Activated CD8-positive, alpha-beta T cell treated with anti-CD3 and anti-CD28 coated beads for 36 hours (primary cell): Measurements from ENCODE around the gene KCNK2. TPM values are rescaled to one million over a fixed set of nuclear protein-coding genes. Genes with fewer than 3 reads are reported as not detected.

Source experiments
- ATAC-seq: fragments of 200-7000 bp; cut with Tn5 transposase; one replicate; pipeline ENCODE4 v1.10.0; 2021; ENCODE audit warnings: mild to moderate bottlenecking, moderate library complexity
- CTCF ChIA-PET: fragments of 350-600 bp; sonication (Branson Sonifier 250); formaldehyde crosslinking; loops from one replicate; lab custom pipeline; 2021; ENCODE audit warnings: antibody characterized with exemption; lab: Charles Lee
- POLR2A ChIA-PET: fragments of 350-600 bp; sonication (Branson Sonifier 250); formaldehyde crosslinking; loops from one replicate; lab custom pipeline; 2021; ENCODE audit warnings: antibody characterized with exemption; lab: Charles Lee
- DNase-seq: peaks from one replicate; pipeline ENCODE4 v3.0.0-alpha.2; 2020
- H3K27ac Mint-ChIP-seq: one replicate; pipeline ENCODE4 v1.8.0; 2021; ENCODE audit warnings: mild to moderate bottlenecking, mixed read lengths
- H3K27me3 Mint-ChIP-seq: one replicate; pipeline ENCODE4 v1.8.0; 2021; ENCODE audit warnings: mixed read lengths
- H3K36me3 Mint-ChIP-seq: one replicate; pipeline ENCODE4 v1.8.0; 2021; ENCODE audit warnings: low read depth, mixed read lengths
- H3K4me1 Mint-ChIP-seq: one replicate; pipeline ENCODE4 v1.8.0; 2021; ENCODE audit warnings: low read depth, mixed read lengths
- H3K4me3 Mint-ChIP-seq: one replicate; pipeline ENCODE4 v1.8.0; 2021; ENCODE audit warnings: mild to moderate bottlenecking, moderate library complexity, mixed read lengths
- H3K9me3 Mint-ChIP-seq: one replicate; pipeline ENCODE4 v1.8.0; 2021; ENCODE audit warnings: mixed read lengths
- CTCF ChIP-seq: fragments of 200-600 bp; IDR thresholded peaks from one replicate; pipeline ENCODE4 v1.8.0; 2022; ENCODE audit warnings: antibody characterized with exemption, mild to moderate bottlenecking
- intact Hi-C: fragments of 100-400 bp; cut with micrococcal nuclease; formaldehyde crosslinking; loops from one replicate; pipeline ENCODE4 v1.10.0; 2022
- total RNA-seq, 2 experiments: library from RNA; stranded (reverse); gene quantifications; one replicate each; pipeline ENCODE4 v1.2.3, GENCODE V29; 2021

The KCNK2 gene
- total RNA-seq, 2 experiments from 2014 or later = not detected

- no peaks in the 10 kb centered on the region for H3K36me3 Mint-ChIP-seq
- intact Hi-C loops = no loop called here
- H3K9me3 Mint-ChIP-seq = no peaks in the 10 kb centered on the region
- no peak for TF ChIP-seq CTCF
- ATAC-seq (no peak), DNase-seq (no peak)
- no peak overlapping the region for H3K27ac Mint-ChIP-seq
- CTCF ChIA-PET = no interaction called here
- no peak overlapping the region for H3K4me3 Mint-ChIP-seq
- POLR2A ChIA-PET = interaction anchor here (0.6 kb wide), 1 partner anchor 961 kb away, joined by 3 read pairs; no protein-coding TSS in a partner anchor
- no peaks in the 10 kb centered on the region for H3K27me3 Mint-ChIP-seq
- no peaks in the 10 kb centered on the region for H3K4me1 Mint-ChIP-seq
Observed at GRCh38 chr1:215226757-215227156, 144.2 kb downstream of the KCNK2 start.

GRCh38 chr1:215228193-215228592 lies 145.7 kb downstream of the KCNK2 start:
- Mint-ChIP-seq H3K36me3 (no peaks in the 10 kb centered on the region), H3K9me3 (no peaks in the 10 kb centered on the region), H3K27ac (no peak overlapping the region), H3K27me3 (no peaks in the 10 kb centered on the region), H3K4me3 (no peak overlapping the region), H3K4me1 (no peaks in the 10 kb centered on the region)
- POLR2A ChIA-PET = no interaction called here
- DNase-seq (no peak), ATAC-seq (no peak)
- intact Hi-C loops = no loop called here
- CTCF ChIA-PET = no interaction called here
- TF ChIP-seq CTCF = no peak

GRCh38 chr1:215241451-215241850 lies 158.9 kb downstream of the KCNK2 start:
- Mint-ChIP-seq H3K36me3 (no peaks in the 10 kb centered on the region), H3K9me3 (no peaks in the 10 kb centered on the region), H3K27ac (no peak overlapping the region), H3K4me1 (no peaks in the 10 kb centered on the region), H3K27me3 (no peaks in the 10 kb centered on the region), H3K4me3 (no peak overlapping the region)
- intact Hi-C loops = no loop called here
- no peak for TF ChIP-seq CTCF
- CTCF ChIA-PET = no interaction called here
- DNase-seq = no peak
- POLR2A ChIA-PET = no interaction called here
- no peak for ATAC-seq

GRCh38 chr1:215243345-215244054 lies 161.0 kb downstream of the KCNK2 start:
- Mint-ChIP-seq H3K4me3 (no peak overlapping the region), H3K27me3 (no peaks in the 10 kb centered on the region), H3K27ac (no peak overlapping the region), H3K4me1 (no peaks in the 10 kb centered on the region), H3K9me3 (no peaks in the 10 kb centered on the region), H3K36me3 (no peaks in the 10 kb centered on the region)
- CTCF ChIA-PET = no interaction called here
- POLR2A ChIA-PET = no interaction called here
- DNase-seq (no peak), ATAC-seq (no peak)
- intact Hi-C loops = no loop called here
- TF ChIP-seq CTCF = no peak

GRCh38 chr1:215250913-215251312 lies 168.4 kb downstream of the KCNK2 start:
- ATAC-seq (no peak), DNase-seq (no peak)
- Mint-ChIP-seq H3K27me3 (no peaks in the 10 kb centered on the region), H3K4me1 (no peaks in the 10 kb centered on the region), H3K27ac (no peak overlapping the region), H3K9me3 (no peaks in the 10 kb centered on the region), H3K36me3 (no peaks in the 10 kb centered on the region), H3K4me3 (no peak overlapping the region)
- CTCF ChIA-PET = no interaction called here
- intact Hi-C loops = no loop called here
- TF ChIP-seq CTCF = no peak
- POLR2A ChIA-PET = no interaction called here
